GM06990 (cell line): ENCODE results near the gene NKAIN4.

Source experiments
- DNase-seq: peaks from one replicate; pipeline ENCODE4 v3.0.0-alpha.2; 2011; ENCODE audit not compliant: insufficient read length; ENCODE audit errors: extremely low read depth
- H3K27me3 ChIP-seq: replicated peaks from 2 replicates; pipeline ENCODE4 v1.6.0; 2011; ENCODE audit warnings: low read length; ENCODE audit not compliant: control insufficient read depth, insufficient read depth
- H3K36me3 ChIP-seq: 2 replicates; pipeline ENCODE4 v1.5.1; 2011; ENCODE audit warnings: low read length; ENCODE audit not compliant: control insufficient read depth, insufficient read depth
- H3K4me3 ChIP-seq: replicated peaks from 2 replicates; pipeline ENCODE4 v1.5.1; 2011; ENCODE audit warnings: low read depth, mild to moderate bottlenecking, control low read depth, low read length
- TF ChIP-seq, protein P1 (sequence below): IDR thresholded peaks from 2 replicates; pipeline ENCODE4 v1.5.1; 2011; ENCODE audit warnings: low read length, control low read depth, mild to moderate bottlenecking, inconsistent platforms; ENCODE audit not compliant: insufficient read depth, poor library complexity, severe bottlenecking

Gene NKAIN4

DNA sequence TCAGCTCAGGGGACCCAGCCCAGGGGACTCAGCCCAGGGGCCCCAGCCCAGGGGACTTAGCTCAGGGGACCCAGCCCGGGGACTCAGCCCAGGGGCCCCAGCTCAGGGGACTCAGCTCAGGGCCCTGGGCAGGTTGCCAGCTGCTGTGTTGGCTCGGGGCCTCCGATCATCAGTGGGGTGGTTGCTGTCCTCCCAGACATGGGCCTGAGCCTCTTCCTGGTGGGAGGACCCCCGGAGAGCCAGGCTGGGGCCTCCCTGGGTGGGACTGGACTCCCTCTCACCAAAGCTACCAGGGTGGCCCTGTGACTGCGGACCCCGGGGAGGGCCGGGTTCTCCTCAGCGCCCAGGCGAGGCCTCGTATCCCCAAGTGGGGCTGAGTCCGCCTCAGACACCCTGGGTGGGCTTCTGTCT is 43.1 kb upstream of the NKAIN4 start:
- TF ChIP-seq, protein P1, sequence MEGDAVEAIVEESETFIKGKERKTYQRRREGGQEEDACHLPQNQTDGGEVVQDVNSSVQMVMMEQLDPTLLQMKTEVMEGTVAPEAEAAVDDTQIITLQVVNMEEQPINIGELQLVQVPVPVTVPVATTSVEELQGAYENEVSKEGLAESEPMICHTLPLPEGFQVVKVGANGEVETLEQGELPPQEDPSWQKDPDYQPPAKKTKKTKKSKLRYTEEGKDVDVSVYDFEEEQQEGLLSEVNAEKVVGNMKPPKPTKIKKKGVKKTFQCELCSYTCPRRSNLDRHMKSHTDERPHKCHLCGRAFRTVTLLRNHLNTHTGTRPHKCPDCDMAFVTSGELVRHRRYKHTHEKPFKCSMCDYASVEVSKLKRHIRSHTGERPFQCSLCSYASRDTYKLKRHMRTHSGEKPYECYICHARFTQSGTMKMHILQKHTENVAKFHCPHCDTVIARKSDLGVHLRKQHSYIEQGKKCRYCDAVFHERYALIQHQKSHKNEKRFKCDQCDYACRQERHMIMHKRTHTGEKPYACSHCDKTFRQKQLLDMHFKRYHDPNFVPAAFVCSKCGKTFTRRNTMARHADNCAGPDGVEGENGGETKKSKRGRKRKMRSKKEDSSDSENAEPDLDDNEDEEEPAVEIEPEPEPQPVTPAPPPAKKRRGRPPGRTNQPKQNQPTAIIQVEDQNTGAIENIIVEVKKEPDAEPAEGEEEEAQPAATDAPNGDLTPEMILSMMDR, result no peak
- no peak for DNase-seq
- H3K4me3 ChIP-seq, result no peak overlapping the region
- no peaks in the 10 kb centered on the region for H3K36me3 ChIP-seq
- H3K27me3 ChIP-seq, result no peaks in the 10 kb centered on the region

DNA sequence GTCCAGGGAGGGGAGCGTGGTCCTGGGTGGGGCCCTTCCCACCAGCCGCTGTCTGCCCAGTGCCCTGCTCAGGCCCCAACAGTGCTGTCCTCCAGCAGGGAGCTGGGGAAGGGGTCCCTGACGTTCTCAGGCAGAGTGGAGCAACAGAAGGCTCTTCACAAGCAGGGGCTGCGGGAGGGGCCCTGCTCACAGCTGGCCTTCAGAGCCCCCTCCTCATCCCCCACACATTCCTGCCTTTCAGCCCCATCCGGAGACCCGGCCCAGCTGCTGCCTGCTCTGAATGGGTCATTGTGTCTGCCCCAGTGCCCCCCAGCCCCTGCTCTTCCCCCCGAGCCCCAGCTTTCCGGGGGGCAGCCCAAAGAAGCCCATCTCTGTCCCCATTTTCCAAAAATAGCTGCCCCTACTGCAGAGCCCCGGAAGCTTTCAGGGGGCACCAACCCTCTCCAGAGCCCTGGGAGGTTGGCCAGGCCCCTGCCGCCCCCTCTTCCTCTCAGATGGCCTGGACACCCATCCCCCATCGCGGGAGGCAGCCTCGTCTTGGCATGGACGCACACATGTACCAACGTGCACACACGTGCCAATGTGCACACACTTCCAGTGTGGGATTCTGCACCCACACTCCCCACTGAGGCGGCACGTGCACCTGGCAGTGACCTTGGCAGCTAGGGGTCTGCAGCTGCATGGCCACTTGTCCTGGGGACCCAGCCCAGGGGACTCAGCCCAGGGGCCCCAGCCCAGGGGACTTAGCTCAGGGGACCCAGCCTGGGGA is 42.5 kb upstream of the NKAIN4 start:
- Histone ChIP-seq H3K4me3 (no peak overlapping the region), H3K27me3 (no peaks in the 10 kb centered on the region), H3K36me3 (no peaks in the 10 kb centered on the region)
- DNase-seq, result no peak
- TF ChIP-seq, protein P1, result no peak

DNA sequence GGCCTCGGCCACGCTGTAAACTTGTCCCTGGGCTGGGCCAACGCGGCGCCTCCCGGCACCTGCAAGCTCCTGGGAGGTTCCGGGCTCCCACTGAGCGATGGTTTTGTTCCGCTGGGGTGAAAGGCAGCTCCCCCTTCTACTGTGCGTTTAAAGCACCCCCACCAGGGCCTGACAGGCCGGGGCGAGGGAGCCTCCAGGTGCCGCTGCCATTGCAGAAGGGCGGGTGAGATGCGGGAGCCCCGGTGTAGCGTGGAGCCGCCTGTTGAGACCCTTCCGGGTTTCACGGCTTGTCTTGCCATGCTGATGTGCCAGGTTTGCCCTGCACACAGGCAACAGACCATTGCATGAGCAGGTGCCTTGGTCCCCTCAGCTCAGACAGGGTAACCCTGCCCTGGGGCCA is 41.6 kb upstream of the NKAIN4 start:
- Histone ChIP-seq H3K27me3 (no peaks in the 10 kb centered on the region), H3K4me3 (no peak overlapping the region), H3K36me3 (no peaks in the 10 kb centered on the region)
- no peak for DNase-seq
- TF ChIP-seq, protein P1, result no peak

DNA sequence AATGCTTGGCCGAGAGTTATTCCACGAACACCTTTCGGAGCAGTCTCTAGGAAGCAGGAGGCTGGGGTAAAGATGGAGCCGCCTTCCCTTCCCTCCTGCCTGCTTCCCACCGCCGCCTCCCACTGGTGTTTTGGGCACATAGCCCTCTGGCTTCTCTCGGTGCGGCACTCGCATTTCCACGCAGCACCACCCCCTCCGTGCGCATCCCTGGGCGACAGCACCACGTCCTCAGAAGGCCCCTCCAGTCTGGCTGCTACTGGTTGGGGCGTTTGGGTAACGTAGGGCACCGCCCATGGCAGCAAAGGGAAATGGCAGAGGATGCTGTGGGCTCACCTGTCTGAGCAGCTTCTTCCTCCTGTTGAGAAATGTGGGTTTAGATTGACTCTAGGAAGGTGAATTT is 41.2 kb upstream of the NKAIN4 start:
- H3K4me3 ChIP-seq, result no peak overlapping the region
- TF ChIP-seq, protein P1, result peak; percentile 2
- DNase-seq, result no peak
- H3K36me3 ChIP-seq, result no peaks in the 10 kb centered on the region
- no peaks in the 10 kb centered on the region for H3K27me3 ChIP-seq

DNA sequence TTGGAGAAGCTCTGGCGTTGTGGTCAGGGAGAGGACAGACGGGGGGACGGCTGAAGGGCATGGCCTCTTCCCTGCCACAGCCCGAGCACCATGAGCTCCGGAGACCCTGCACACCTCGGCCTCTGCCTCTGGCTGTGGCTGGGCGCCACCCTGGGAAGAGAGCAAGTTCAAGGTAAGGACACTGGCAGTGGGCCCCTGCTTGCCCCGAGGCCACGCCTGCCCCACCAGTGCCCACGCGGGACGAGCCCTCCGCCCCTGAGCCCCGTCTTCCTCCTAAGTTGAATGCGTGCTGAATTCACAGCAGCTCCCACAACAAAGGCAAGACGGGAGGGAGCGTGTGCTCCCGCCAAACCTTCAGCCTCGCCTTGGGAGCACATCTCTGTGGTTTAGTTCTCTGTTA is 40.8 kb upstream of the NKAIN4 start:
- no peaks in the 10 kb centered on the region for H3K27me3 ChIP-seq
- TF ChIP-seq, protein P1, result no peak
- no peak for DNase-seq
- no peaks in the 10 kb centered on the region; the same call in 1 of the 2 replicates for H3K36me3 ChIP-seq
- no peak overlapping the region for H3K4me3 ChIP-seq

DNA sequence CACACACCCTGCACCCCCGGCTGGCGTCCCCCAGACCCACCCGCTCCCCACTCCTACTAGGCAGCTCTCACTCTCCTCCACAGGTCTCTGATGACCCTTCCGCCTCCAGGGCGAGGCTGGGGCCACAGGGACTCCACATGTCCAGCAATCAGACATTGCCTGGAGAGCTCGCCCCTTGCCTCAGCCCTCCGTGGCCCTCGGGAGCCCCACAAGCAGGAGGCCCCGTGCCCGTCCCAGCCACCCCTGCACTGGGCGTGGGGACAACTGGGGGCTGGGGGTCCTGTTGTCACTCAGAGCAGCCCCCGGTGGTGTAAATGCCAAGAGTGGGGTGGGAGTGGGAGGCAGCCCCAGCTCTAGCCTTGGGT is 40.3 kb upstream of the NKAIN4 start:
- TF ChIP-seq, protein P1, result no peak
- Histone ChIP-seq H3K27me3 (no peaks in the 10 kb centered on the region), H3K4me3 (no peak overlapping the region), H3K36me3 (no peaks in the 10 kb centered on the region; the same call in 1 of the 2 replicates)
- DNase-seq, result no peak
